Fibroblast of peridontal ligament (primary cell): ENCODE results near the gene VSX2.

Source experiments
- DNase-seq: peaks from one replicate; pipeline ENCODE4 v3.0.0-alpha.2; 2010; ENCODE audit errors: extremely low read depth

VSX2 gene

GRCh38 chr14:74238974-74239847 lies at the start of gene VSX2:
Gene VSX2 (plus strand): TSS chr14:74239449. CDS start chr14:74239562, 113 bp downstream.
- no peak for DNase-seq

GRCh38 chr14:74190927-74191575 lies 48.2 kb upstream of the VSX2 start:
- DNase-seq, result no peak

GRCh38 chr14:74194506-74195274 lies 44.6 kb upstream of the VSX2 start:
- no peak for DNase-seq

DNA sequence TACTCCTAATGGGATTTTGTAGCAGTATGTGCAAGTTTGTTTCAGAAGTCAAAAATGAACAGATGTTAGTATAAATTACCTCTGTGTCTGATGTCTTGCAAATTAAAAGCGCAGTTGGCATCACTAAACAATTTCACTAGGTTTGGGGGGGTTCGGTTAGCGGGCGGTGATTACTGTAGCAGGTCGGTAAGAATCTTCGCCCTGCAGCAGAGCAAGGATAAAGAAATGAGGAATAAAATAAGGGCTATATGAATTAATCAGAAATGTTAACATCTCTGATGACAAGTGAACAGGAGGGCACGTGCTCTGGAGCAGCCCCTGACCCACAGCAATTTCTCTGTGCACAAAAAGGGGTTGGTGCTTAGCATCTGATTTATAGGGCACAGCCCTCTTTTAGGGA lies 43.6 kb upstream of the VSX2 start:
- no peak for DNase-seq

DNA sequence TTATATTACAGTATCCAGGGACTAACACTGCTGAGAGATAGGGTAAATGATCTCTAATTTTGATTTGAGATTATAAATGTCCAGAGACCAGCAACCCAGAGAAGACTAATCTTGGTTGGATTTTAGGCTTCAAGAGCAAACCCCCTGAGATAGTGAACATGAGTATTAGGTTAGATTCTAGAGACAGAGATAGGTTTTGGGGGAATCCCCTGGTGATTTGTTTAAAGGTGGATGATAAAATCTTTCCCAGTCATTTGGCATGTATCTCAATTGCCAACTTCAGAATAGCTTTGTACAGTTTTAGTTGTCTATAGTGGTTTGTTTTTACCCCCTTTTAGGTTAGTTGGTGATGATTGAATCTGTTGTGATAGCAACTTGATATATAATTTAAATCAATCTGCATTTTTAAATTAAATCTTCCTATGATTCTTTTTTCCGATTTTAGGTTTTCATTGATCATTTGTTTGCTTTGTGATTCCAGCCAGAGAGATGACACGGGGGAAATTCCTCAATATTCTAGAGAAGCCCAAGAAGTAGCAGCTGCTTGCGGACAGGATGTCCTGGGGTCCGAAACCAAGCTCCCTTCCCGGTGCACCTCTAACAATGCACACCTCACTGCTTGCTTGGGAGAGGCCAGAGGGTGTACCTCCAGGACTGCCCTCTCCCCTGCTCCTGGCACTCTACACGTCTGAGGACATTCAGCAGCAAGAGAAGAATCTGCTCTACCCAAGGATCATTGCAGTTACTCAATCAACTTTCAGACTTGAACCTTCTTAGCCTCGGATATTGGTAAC lies 40.6 kb upstream of the VSX2 start:
- DNase-seq, result no peak

- DNase-seq, result no peak
Measured at GRCh38 chr14:74202113-74202512, 37.1 kb upstream of the VSX2 start.

DNA sequence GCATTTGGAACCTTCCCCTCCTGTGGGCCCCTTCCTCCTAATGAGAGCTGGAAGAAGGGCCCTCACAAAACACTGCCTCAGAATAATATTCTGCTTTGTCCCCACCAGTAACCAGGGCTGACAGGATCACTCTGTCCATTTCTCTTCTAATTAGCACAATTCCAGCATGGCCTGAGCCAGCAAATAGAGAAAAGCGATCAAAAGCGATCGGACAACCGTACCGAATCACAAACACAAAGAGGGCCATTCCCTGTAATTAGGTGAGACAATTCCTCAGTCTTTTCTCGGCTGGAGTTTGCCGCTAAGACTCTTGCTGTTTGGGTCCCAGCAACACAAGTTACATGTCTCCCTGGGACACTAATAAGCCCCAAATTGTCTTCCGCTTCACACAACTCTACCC lies 35.6 kb upstream of the VSX2 start:
- DNase-seq, result no peak

GRCh38 chr14:74204491-74204890 lies 34.8 kb upstream of the VSX2 start:
- DNase-seq, result no peak

- no peak for DNase-seq
Measured at GRCh38 chr14:74205882-74206281, 33.4 kb upstream of the VSX2 start.

- DNase-seq, result no peak
Measured at GRCh38 chr14:74207943-74208342, 31.3 kb upstream of the VSX2 start.

DNA sequence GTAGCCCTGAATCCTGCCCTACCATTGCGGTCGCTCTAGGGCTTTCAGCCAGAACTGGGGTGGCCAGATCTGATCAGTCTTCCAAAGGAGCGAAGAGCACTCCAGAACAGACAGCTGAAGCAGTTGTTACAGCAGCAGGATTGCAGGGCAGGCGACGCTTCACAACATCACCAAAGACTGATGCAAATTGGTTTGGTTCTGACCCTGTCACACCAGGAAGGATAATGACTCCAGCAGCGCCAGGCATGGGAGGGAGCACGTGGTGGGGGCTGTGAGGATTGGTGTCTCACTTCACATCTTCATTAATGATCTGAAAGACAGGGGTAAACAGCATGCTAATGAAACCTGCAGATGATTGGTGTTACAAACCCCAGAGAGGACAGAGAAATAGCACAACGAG lies 30.6 kb upstream of the VSX2 start:
- DNase-seq, result no peak

DNA sequence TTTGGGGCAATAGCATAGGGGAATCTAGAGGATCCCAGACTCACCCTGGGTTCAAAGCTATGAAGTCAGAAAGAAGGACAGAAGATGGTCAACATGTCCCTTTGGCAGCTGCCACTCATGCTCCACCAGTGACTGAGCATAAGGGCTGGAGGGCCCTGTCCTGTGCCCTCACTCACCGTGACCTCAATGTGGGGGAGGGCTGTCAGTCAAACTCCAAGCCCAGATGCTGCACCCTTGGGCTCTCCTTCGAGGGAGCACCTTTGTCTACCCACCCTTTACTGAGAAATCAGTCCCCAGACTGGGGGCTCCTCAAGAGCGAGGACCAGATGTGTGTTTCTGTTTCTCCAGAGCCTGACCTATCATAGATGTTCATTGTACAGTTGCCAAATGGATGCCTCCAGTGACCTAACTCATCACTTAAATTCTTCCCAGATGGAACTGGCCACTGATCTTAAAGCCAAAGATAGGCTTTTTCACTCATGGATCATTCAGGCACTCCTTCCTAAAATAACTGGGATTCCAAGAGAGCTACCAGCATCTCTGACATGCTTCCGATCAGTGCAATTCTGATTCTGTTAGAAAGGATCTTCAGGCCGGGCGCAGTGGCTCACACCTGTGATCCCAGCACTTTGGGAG lies 27.2 kb upstream of the VSX2 start:
- peak; percentile 22 for DNase-seq

DNA sequence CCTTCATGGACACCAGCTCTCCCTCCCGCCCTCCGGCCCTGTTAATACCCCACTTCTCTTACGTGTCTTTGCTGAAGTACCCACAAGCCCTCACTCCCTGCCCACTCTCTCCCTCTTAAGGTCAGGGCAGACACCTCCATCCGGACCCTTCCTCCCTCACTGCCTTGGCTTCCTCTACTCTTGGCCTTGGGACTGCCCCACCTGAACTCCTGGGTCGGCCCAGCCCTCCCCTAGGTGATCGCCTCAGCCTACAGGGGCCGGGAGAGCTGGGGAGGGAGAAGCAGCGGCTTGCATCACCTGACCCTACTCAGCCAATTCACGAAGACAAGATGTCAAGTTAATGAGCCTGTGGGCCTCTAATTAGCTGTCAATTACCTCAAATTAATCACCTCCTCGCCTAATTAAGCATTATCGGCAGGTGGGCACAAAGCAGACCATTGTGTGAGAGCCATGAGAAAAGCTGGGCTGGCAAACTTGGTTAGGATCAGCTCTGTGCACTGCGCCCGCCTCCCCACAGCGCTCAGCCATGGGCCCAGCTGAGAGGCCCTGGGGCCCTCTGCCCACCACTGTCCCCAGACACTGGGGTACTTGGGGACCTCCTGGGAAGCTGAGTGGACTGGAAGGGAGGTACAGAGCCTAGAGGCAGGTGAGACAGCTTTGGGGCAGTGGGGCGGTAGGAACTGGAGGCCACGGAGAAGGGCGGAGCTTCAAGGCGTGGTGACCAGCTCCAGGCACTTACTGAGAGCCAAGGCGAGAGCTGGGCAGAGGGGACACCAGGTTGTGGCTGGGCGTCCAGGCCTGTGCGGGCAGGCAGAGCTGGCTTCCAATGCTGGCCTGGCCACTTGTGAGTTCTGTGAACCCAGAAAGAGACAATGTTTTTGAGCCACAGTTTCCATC lies 25.1 kb upstream of the VSX2 start:
- no peak for DNase-seq

DNA sequence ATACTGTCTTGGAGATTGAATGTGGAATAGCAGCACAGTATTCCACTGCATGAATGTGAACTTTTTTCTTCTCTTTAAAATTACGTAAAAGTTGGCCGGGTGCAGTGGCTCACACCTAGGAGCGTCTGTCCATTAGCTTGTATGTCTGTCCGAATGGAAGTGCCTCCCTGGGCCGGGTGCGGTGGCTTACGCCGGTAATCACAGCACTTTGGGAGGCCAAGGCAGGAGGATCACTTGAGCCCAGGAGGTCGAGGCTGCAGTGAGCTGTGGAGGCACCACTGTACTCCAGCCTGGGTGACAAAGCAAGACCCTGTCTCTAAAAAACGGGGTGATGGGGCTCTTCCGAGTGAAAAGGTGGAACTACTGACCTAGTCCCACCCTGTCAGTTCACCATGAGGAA lies 22.6 kb upstream of the VSX2 start:
- no peak for DNase-seq

DNA sequence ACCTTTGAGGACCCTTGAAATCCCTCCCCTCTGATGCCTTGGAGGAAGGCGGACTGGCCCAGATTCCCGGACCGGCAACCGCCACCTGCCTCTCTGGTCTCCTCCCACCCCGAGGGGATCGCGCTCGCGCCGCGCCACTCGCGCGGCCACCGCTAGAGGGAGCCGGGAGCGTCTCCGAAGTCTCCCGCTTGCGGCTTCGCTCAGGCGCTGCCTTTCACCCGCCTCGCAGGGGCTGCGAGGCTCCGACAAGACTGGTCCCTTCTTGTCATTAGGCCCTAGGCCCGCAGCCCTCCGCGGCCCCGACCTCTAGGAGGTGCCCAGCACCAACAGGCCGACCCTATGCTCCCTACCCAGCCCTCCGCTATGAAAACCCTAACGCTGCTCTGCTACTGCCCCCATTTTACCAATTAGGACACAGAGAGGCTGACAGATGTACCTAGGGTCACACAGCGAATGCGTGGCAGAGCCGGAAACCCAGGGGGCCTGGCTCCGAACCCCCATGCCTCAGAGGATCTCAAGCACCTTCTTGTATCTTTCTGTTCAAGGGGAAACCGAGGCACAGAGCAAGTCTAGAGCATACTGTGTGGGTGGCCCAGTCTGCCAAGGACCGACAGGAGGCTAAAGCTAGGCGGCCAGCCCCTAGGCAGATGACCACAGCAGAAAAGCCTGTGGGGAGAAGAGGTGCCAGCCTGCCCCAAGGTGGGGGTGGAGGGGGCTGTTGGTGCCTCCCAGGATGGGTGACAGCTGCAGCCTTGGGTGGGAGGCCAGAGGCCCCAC lies 21.4 kb upstream of the VSX2 start:
- DNase-seq, result peak; percentile 47

DNA sequence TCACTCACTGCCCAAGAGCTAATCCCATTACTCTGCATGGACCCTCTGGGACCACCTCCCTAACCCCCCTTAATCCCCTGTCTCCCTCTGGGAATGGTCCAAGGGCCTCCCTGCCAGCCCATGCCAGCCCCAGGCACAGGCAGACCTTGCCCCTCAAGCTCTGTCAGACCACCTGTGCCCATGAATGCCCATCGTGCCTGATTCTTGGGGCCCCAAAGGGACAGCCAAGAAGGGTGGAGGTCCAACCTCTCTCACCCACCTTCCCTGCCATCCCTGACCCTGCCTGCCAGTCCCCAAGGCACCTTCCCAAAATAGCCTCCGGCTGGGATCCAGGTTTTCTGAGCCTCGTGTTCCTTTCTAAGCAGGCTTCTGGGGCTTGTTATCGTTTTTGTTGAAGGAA lies 20.8 kb upstream of the VSX2 start:
- no peak for DNase-seq

DNA sequence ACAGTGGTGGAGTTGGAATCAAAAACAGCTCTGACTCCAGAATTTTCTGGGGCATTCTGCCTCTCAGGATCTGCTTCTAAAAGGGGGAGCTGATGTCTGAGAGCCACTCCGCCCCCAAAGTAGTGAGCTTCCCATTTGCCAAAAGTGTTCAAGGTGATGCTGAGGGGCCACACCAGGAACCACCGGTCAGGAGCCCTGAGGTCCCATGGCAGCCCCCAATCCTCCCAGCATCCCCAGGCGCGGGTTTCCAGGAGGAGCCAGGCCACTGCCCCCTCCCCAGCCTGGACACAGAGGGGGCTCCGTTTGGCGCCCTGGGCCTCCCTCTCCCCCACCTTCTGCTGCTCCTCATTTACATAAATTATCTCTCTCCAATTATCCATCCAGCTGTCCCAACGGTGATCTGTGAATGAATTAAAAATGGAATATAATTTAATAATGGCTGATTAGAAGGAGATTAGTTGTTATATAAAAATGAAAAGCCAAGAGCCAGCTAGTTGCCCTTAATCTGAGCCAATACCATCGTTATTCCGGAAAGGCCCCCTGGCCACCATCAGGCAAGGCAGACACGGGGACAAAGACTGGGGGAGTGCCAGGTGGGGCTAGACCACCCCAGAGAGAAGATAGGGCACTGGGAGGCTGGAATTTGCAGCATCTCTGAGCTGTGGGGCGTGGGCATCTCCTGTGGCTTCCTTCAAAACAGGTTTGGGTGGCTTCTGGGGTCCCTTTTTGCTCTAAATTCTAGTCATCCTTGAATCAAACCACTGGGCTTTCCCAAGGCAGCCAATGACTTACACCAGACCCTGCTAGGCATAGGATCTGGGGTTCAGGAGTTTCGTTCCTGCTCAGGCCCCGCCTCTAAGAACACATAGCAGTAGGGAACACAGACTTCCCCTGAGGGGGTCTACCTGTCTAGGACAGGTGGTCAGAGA lies 19.7 kb upstream of the VSX2 start:
- no peak for DNase-seq

DNA sequence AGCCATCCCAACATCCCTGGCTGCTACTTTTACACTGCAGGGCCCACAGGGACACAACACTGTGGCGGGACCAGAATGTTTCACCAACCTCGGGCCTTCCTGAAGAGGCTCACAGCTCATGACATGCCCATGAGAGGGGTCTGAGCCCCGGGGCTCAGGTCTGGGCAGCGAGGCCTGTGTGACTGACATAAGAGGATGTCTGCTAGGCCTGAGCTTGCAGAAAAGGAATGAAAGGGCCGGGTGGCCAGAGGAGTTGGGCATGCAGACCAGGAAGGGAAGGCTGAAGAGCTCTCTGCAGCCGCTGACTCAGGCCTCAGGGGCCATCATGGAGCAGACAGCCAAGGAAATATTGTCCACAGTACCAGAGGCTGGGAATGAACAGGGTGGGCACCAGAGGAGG lies 18.3 kb upstream of the VSX2 start:
- DNase-seq, result no peak
